ENCODE results near the gene ZDHHC22.

Gene ZDHHC22

DNA sequence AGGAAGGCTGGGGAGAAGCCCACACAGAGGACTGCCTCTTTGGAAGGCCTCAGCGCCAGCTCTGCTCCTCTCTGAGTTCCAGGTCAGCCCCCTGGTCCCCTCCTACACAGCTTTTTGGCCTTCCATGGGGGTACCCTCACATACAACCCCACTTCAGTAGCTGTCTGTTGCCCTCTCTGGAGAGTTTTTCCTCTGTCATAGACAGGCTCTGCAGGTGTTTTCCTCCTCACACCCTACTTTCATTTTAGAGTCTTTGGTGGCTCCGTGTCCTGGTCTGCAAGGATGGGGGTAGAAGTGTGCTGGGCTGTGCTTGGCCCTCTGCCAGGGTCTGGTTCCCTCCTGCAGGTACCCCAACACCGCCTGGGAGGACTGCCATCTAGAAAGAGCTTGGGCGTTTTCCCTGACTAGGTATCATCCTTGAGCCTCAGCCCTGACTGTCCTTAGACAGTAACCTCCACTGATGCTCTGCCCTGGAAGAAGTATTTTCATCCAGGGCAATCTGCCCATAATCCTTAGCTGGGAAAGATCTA lies 15.1 kb downstream of the ZDHHC22 start:
- DNase-seq (ENCODE audit: insufficient read length, low spot score) = no peak
- no peak for FAIRE-seq
- TF ChIP-seq POLR2A (IDR thresholded peaks at IDR 0.05; ENCODE audit: low read depth, low read length) = no peak

DNA sequence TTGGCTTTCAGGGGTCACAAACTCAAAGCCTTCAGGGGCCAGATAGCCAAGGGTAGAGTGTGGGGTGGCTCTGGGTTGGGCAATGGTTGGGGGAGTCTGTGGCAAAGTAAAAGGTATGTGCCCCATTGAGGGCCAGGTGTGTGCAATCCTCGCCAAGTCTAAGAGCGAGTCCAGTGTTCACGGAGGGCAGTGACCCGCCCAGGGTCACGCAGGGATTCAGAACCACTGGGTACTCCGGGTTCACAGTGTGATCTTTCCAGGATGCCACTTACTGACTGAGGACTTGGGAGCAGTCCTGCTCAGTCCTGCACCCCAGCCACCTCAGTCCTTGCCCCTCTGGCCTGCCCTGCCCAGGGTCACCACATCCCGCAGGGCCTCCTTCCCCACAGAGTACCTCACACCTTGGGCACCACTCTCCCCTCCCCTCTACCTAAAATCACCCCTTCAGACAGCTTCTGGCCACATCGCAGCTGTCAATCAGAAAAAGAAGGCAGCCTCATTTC lies 15.7 kb downstream of the ZDHHC22 start:
- TF ChIP-seq POLR2A (IDR thresholded peaks at IDR 0.05; ENCODE audit: low read depth, low read length) = no peak
- DNase-seq (ENCODE audit: insufficient read length, low spot score) = no peak
- no peak for FAIRE-seq

DNA sequence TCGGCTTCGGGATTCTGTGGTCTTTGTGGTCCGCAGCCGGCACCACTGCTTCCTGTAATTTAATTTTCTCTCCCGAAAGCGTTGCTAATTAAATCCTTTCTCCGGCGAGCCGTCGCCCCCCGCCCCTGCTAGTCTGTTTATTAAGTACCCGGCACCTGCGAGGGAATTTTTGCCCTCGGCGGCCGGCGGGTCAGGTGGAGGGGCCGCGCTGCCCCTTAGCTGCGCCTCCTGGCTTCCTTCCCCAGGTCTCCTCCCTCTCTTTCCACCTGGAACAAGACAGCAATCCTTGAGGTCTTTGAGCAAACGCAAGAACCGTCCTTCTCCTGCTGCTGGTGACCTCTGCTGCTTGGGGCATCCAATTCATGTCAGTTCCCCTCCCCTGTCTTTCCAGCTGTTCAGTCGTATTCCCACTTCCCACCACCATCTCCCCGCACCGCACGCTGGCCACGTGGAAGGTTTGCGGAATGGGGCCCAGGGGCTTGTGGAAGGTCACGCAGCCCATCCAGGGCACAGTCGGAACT lies 16.2 kb downstream of the ZDHHC22 start:
- FAIRE-seq = no peak

DNA sequence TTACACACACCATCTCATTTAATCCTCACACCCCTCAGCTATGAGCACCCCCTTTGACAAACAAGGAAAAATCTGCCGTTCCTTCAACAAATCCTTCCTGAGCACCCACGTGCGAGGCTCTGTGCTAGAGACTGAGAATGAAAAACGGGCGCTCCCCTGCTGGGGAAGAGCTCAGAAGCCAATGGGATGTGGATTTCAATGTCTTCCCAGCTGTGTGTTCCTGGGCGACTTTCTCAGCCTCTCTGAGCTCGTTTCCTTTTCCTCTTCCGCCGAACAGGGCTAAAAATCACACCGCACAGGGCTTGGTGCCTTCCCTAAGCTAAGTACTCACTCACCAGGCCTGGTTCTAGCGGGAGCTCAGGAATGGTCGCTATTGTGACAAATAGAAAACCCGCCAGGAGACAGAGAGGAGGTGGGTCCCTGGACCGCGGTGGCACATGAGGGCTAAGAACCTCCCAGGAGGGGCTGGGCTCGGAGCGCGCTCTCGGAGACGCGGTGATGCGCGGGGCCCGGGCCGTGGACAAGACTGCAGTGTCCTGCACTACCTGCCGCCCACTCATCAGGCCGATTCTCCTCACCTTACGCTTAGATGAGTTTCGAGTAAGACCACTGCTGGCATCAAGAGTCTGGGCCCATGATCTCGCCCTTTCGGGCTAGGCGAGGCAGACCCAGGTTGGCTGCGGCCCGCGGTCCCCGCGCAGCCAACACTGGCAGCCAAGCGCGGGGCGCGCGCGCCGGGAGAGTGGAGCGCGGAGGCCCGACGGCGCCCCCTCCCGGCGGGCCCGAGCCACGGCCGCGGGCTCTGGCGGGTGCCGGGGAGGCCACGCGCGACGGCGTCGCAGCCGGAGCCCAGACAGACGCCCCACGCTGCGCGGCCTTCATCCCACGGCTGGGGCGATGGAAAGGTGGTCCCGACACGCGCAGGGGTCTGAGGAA lies 17.0 kb downstream of the ZDHHC22 start:
- no peak for DNase-seq (ENCODE audit: insufficient read length, low spot score)
- no peak for TF ChIP-seq POLR2A (IDR thresholded peaks at IDR 0.05; ENCODE audit: low read depth, low read length)
- FAIRE-seq = no peak

More for the DNA sequence above, 16.2 kb downstream of the ZDHHC22 start:
- no peak for TF ChIP-seq POLR2A (IDR thresholded peaks at IDR 0.05; ENCODE audit: low read depth, low read length)
- DNase-seq (ENCODE audit: insufficient read length, low spot score) = no peak

DNA sequence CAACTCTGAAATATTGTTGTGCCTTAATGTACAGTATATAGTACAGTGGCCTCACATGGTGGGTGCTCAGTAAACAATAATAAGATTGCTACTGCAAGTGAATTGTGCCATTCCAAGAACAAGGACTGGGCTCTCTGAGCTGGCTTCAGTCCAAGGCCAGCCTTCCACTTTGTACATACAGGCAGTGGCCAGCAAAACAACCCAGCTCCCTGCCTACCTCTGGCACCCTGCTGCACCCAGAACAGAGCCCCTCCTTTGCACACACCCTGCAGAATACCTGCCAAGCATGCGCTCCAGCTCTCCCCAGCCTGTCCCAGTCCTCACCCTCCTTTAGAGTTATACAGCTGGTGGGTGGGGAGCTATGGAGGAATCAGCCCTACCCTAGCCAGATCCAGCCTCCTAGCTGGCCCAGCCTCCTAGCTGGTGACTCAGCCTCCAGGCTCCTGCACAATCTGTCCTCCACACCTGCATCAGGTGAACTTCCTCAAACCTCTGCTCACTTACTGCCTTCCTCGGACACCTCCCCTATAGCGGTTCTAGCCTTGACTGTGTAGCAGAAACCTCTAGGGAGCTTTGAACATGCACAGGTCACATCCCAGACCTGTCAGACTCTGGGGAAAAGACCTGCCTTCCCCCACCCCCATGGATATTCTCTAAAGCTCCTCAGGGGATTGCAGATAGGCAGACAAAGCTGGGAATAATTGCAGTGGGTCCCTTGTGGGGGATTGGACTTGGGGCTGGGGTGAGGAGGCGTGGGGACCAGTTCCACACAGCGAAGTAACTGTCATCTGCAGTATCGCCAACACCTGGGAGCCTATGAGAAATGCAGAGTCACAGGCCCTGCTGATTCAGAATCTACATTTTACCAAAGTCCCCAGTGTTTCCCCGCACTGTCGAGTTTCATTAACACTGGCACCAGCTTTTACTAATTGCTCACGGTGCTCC lies 17.9 kb downstream of the ZDHHC22 start:
- DNase-seq (ENCODE audit: insufficient read length, low spot score) (no peak), FAIRE-seq (no peak)
- no peak for TF ChIP-seq POLR2A (IDR thresholded peaks at IDR 0.05; ENCODE audit: low read depth, low read length)

DNA sequence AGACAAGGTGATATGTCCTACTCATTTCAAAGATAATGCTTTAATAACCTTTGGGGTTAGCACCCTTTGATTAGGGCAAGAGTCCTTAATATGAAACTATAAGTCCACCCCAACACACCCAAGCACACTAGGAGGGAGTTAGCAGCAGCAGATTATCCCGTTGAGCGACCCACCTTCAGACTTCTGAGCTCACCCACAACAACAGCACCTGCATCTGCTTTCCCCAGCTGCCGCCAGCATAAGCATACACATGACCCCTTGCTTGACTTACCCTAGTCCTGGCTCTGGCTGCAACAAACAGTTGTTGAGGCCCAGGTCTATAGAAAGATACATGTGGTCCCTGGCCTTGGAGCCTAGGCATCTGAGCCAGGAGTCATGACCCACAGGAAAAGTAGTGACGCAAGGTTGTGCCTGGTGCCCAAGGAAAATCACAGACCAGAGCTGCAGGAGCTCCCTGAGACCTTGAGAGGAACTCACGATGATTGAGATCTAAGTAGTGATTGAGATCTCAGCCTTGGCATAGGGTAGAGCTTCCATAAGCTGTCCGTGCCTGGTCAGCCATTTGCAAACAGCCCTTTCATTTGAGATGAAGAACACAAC lies 19.0 kb downstream of the ZDHHC22 start:
- FAIRE-seq (no peak), DNase-seq (ENCODE audit: insufficient read length, low spot score) (no peak)
- no peak for TF ChIP-seq POLR2A (IDR thresholded peaks at IDR 0.05; ENCODE audit: low read depth, low read length)

DNA sequence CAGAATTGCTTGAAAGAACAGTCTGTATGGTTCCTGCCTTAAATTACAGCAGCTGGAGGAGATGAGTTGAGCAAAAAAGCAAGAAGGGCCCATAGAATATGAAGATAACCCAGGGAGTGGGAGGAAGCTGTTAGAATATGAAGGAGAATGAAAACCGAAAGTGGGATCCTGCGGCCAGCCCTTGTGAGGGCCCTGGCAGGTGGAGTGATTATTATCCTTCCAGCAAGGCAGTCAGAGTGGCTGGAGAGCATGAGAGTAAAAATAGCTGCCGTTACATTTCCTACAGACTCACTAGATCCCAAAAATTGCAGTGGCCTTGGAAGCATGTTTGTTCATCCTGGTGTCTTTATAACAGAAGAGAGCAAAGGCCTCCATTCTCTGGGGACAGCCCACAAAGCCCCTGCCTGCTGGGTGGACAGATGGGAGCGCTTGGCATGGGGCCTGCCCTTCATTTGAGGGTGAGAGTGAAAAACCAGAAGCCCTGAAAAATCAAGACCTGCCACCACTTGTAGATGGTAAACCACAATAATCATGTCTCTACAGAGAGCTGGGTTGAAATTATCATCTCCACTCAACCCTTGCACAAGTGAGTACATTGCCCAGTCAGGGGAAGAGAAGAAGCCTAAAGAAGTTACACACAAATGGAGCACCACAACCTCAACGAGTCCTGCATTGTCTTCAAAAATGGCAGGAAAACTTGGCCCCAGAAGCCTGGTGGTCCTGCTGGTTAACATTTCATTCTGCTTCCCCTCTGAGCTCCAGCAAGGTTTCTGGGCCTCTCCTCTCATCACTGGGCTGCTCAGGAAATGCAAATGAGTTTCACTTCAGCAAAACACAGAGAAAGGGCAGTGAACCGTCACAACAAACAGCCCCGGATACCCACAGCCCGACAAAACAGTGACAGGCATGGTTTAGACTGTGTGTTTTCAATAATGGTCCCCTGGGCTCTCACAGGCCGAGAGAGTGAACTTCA lies 20.5 kb downstream of the ZDHHC22 start:
- no peak for DNase-seq (ENCODE audit: insufficient read length, low spot score)

DNA sequence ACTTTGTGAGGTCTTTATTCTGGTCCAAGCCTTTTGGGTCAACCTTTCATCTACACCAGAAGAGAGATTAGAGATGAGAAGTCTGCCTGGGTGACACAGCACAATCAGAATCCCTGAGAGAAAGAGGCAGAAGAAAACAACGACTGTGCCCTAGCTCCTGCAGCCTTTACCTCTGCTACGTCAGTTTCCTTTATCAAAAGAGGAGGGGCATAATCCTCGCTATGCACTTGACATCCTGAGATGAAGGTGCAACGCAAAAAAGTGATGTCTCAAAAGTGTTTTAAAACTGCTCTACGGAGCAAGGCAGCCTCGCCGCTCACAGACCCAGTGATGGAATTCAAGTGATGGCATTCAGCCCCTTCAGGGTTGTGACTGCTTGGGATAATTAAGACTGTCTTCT lies 21.7 kb downstream of the ZDHHC22 start:
- FAIRE-seq = no peak
- no peak for DNase-seq (ENCODE audit: insufficient read length, low spot score)
- no peak for TF ChIP-seq POLR2A (IDR thresholded peaks at IDR 0.05; ENCODE audit: low read depth, low read length)

More for the DNA sequence above, 20.5 kb downstream of the ZDHHC22 start:
- TF ChIP-seq POLR2A (IDR thresholded peaks at IDR 0.05; ENCODE audit: low read depth, low read length) = no peak
- no peak for FAIRE-seq

DNA sequence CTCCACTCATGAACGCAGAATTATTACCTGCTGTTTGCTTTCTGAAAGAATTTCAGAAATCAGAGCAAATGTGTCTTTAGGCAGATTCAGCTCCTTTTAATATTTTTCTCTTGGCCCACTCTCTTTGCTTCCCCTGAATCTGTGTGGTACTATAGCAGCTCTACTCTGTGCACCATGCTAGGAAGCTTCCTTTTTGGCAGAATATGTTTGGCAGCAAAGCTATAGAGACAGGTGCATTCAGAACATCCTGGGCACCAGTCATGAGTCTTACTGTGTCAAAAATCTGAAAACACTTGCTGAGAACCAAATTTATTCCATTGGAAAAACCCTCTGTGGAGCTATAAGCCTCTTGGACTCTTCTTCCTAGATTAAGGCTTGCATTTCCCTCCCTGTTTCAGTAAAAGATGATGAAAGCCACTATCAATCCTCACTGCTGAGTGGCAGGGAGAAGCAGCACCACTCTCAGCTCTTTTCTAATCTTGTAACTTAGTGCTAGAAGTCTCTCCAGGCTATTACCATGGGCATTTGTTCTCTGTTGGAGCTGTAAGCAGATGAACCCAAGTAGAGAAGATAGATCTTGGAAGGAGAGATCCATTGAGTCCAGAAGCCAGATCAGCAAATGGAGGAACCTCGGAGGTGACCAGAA lies 25.3 kb downstream of the ZDHHC22 start:
- DNase-seq (ENCODE audit: insufficient read length, low spot score) = no peak
- TF ChIP-seq POLR2A (IDR thresholded peaks at IDR 0.05; ENCODE audit: low read depth, low read length) = no peak
- no peak for FAIRE-seq

DNA sequence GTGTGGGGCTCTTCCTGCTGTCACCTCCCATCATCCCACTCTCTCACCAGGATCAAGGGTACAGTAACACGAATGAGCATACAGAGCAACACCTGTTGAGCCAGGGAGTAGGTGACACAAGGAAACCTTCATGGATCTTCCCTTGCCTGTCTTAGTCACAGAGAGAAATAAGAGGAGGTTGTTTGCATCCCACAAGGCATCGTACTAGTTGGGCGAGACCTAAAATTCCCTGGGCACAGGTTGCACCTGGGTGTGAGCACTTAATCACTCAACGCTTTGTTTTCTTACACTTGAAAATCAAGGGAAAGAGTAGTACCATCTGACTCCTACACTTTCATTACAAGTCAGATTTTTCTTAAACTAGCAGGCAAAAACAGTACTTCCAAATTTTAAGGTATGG lies 27.0 kb downstream of the ZDHHC22 start:
- no peak for TF ChIP-seq POLR2A (IDR thresholded peaks at IDR 0.05; ENCODE audit: low read depth, low read length)
- DNase-seq (ENCODE audit: insufficient read length, low spot score) (no peak), FAIRE-seq (no peak)

DNA sequence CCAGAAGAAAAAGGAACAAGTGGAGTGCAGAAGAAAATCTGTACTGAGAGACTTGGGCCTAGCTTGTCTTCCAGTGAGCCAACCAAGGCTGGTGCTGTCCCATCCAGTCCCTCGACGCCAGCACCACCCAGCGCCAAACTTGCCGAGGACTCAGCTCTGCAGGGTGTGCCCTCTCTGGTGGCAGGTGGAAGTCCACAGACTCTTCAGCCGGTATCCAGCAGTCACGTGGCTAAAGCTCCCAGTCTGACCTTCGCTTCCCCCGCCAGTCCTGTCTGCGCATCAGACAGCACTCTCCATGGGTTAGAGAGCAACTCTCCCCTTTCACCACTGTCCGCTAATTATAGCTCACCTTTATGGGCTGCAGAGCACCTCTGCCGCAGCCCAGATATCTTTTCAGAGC lies 27.9 kb downstream of the ZDHHC22 start:
- no peak for TF ChIP-seq POLR2A (IDR thresholded peaks at IDR 0.05; ENCODE audit: low read depth, low read length)
- no peak for DNase-seq (ENCODE audit: insufficient read length, low spot score)
- no peak for FAIRE-seq

DNA sequence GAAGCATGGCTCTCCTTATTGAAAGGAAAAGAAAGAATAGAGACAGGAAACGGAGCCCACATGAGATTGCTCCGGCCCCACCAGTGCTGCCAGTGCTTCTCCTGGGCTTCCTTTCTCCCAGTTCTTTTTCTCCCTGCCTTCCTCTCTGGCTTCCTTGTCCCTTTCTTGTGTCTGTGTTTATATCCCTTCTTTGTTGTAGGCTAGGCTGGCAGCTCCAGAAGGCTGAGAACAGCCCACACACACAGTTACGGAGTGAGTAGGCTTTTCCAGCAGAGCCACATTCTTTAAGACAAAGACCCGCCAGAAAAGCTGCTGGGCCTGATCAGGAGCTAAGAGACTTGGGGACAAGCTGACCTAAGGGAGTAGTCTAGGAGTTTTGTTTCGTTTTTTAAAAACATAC lies 30.6 kb downstream of the ZDHHC22 start:
- TF ChIP-seq POLR2A (IDR thresholded peaks at IDR 0.05; ENCODE audit: low read depth, low read length) = no peak
- FAIRE-seq = no peak
- DNase-seq (ENCODE audit: insufficient read length, low spot score) = no peak

Data from H54 (cell line).